ENCODE data around the gene KIF5A.

- TF ChIP-seq CTCF (IDR thresholded peaks at IDR 0.05) (no peak), ZFX (IDR thresholded peaks at IDR 0.05; ENCODE audit: borderline replicate concordance) (no peak)
Measured at GRCh38 chr12:57590479-57590863, 40.6 kb downstream of the KIF5A start.

Data from 22Rv1 (cell line).